Measurements from ENCODE around the gene GLB1L3.

Gene GLB1L3

GRCh38 chr11:134275534-134276395, at the start of gene GLB1L3:
Gene GLB1L3, plus strand, starts transcription at chr11:134276379. Its CDS starts 362 bp downstream, at chr11:134276741.
- ATAC-seq, result peak; percentile 89 to 92

- no peak for ATAC-seq
Observed at GRCh38 chr11:134226806-134227325, 49.3 kb upstream of the GLB1L3 start.

- ATAC-seq, result no peak
Observed at GRCh38 chr11:134228625-134229024, 47.6 kb upstream of the GLB1L3 start.

GRCh38 chr11:134229126-134229790, 46.9 kb upstream of the GLB1L3 start:
- no peak for ATAC-seq

GRCh38 chr11:134230339-134230738, 45.8 kb upstream of the GLB1L3 start:
- ATAC-seq, result no peak

- no peak for ATAC-seq
Observed at GRCh38 chr11:134231958-134232659, 44.1 kb upstream of the GLB1L3 start.

GRCh38 chr11:134233729-134234179, 42.4 kb upstream of the GLB1L3 start:
- ATAC-seq, result no peak

GRCh38 chr11:134235399-134235798, 40.8 kb upstream of the GLB1L3 start:
- no peak for ATAC-seq

- no peak for ATAC-seq
Observed at GRCh38 chr11:134236834-134237556, 39.2 kb upstream of the GLB1L3 start.

- no peak for ATAC-seq
Observed at GRCh38 chr11:134237557-134237922, 38.6 kb upstream of the GLB1L3 start.

GRCh38 chr11:134238956-134239355, 37.2 kb upstream of the GLB1L3 start:
- ATAC-seq, result no peak

GRCh38 chr11:134240592-134240991, 35.6 kb upstream of the GLB1L3 start:
- ATAC-seq, result no peak

GRCh38 chr11:134242376-134242775, 33.8 kb upstream of the GLB1L3 start:
- ATAC-seq, result no peak

GRCh38 chr11:134243913-134244312, 32.3 kb upstream of the GLB1L3 start:
- no peak for ATAC-seq

GRCh38 chr11:134244593-134244992, 31.6 kb upstream of the GLB1L3 start:
- no peak for ATAC-seq

- no peak for ATAC-seq
Observed at GRCh38 chr11:134245434-134245833, 30.7 kb upstream of the GLB1L3 start.

GRCh38 chr11:134246100-134246499, 30.1 kb upstream of the GLB1L3 start:
- no peak for ATAC-seq

- ATAC-seq, result no peak
Observed at GRCh38 chr11:134246678-134247077, 29.5 kb upstream of the GLB1L3 start.

GRCh38 chr11:134248910-134249480, 27.2 kb upstream of the GLB1L3 start:
- peak; percentile 3 to 14 for ATAC-seq

GRCh38 chr11:134250246-134250645, 25.9 kb upstream of the GLB1L3 start:
- no peak for ATAC-seq

- ATAC-seq, result no peak
Observed at GRCh38 chr11:134250675-134251074, 25.5 kb upstream of the GLB1L3 start.
